ENCODE data around the gene LRRC52. TPM values are rescaled to one million over a fixed set of nuclear protein-coding genes. Genes with fewer than 3 reads are reported as not detected.

Gene LRRC52
- total and polyA plus RNA-seq, 2 of the 8 experiments (the other 6 are each of a cell fraction or from before 2014, with no cell fraction given): 0.05 TPM; not detected in 1

- Histone ChIP-seq H2BK120ac (replicated peaks; ENCODE audit: low read depth, low read length) (no peak overlapping the region), H2BK15ac (ENCODE audit: low read length) (no peak overlapping the region), H2AFZ (ENCODE audit: low read length) (no peak overlapping the region), H3K14ac (ENCODE audit: insufficient read length) (no peak overlapping the region), H3K79me2 (ENCODE audit: control insufficient read depth in 1 of 2, insufficient read depth in 2 of 2, low read length in 2 of 2) (no peaks in the 10 kb centered on the region), H3K18ac (ENCODE audit: extremely low read depth, low read length) (no peak overlapping the region), H3K56ac (replicated peaks; ENCODE audit: insufficient read length, low read depth, low read length) (no peak overlapping the region), H3K23me2 (ENCODE audit: low read depth, low read length) (no peaks in the 10 kb centered on the region), H2BK20ac (ENCODE audit: low read length) (no peak overlapping the region), H3K23ac (ENCODE audit: insufficient read length) (no peak overlapping the region), H2BK5ac (ENCODE audit: low read depth, low read length) (no peak overlapping the region), H3K27ac (ENCODE audit: low read depth, low read length) (no peak overlapping the region), H4K5ac (ENCODE audit: insufficient read length, low read depth, low read length) (no peak overlapping the region), H3K4me3 (ENCODE audit: extremely low read depth in 1 of 4, insufficient read depth in 2 of 4, low read depth in 3 of 4, low read length in 4 of 4) (no peak overlapping the region), H4K91ac (replicated peaks; ENCODE audit: insufficient read length, low read length) (no peak overlapping the region), H2AK5ac (ENCODE audit: low read depth, low read length) (no peak overlapping the region), H3K9me3 (ENCODE audit: insufficient read depth in 2 of 2, low read depth in 1 of 2, low read length in 1 of 2) (no peaks in the 10 kb centered on the region), H3K4ac (replicated peaks; ENCODE audit: insufficient read length, low read depth, low read length) (no peak overlapping the region), H3K36me3 (ENCODE audit: control insufficient read depth in 2 of 4, insufficient read depth in 4 of 4, low read length in 3 of 4) (no peaks in the 10 kb centered on the region), H2BK12ac (ENCODE audit: low read depth, low read length) (no peak overlapping the region), H4K8ac (ENCODE audit: extremely low read depth, insufficient read depth, low read length) (no peak overlapping the region), H3K9ac (replicated peaks in 1 of 4; ENCODE audit: extremely low read depth in 1 of 4, low read depth in 3 of 4, low read length in 3 of 4) (no peak overlapping the region), H3K4me1 (replicated peaks in 1 of 4; ENCODE audit: control insufficient read depth in 3 of 4, insufficient read depth in 4 of 4, low read length in 3 of 4) (no peaks in the 10 kb centered on the region), H3K4me2 (ENCODE audit: insufficient read depth in 1 of 2, low read depth in 2 of 2, low read length in 2 of 2) (no peak overlapping the region), H3K27me3 (replicated peaks in 1 of 4; ENCODE audit: control insufficient read depth in 3 of 4, extremely low read depth in 1 of 4, insufficient read depth in 3 of 4, low read length in 3 of 4) (no peaks in the 10 kb centered on the region), H3K79me1 (ENCODE audit: low read depth, low read length) (no peaks in the 10 kb centered on the region), H4K20me1 (replicated peaks in 1 of 2; ENCODE audit: control insufficient read depth in 1 of 2, insufficient read depth in 2 of 2, low read length in 2 of 2) (no peaks in the 10 kb centered on the region)
- 92% methylated on average over 25 of the region's 25 CpGs; no CpG with 5 or more reads in 1 of the 2 experiments for WGBS, 2 experiments (ENCODE audit: extremely low coverage in 1 of 2, insufficient coverage in 1 of 2, insufficient read length in 1 of 2, insufficient replicate concordance in 2 of 2, low coverage in 1 of 2, low lambda C conversion rate in 2 of 2, missing lambda C conversion rate in 1 of 2)
- TF ChIP-seq RAD21 (IDR thresholded peaks at IDR 0.05 in 1 of 2, conservative IDR thresholded peaks at IDR 0.05 in 1 of 2; ENCODE audit: low read depth in 2 of 2, low read length in 2 of 2) (no peak), HDAC6 (IDR thresholded peaks at IDR 0.05; ENCODE audit: low read depth, low read length) (no peak), RXRA (IDR thresholded peaks at IDR 0.05; ENCODE audit: insufficient read depth, low read depth, low read length) (no peak), SRF (IDR thresholded peaks at IDR 0.05; ENCODE audit: low read depth, low read length) (no peak), KDM5A (IDR thresholded peaks at IDR 0.05; ENCODE audit: low read length) (no peak), ZNF274 (IDR thresholded peaks at IDR 0.05; ENCODE audit: borderline replicate concordance, extremely low read depth, low read length) (no peak), TAF7 (optimal IDR thresholded peaks at IDR 0.05; ENCODE audit: borderline replicate concordance, low read depth, low read length) (no peak), EZH2 (IDR thresholded peaks at IDR 0.05; ENCODE audit: low read depth, low read length, severe bottlenecking) (no peak), MAFK (IDR thresholded peaks at IDR 0.05; ENCODE audit: low read depth, low read length) (no peak), POLR2A (IDR thresholded peaks at IDR 0.05; ENCODE audit: control extremely low read depth in 1 of 2, low read depth in 2 of 2, low read length in 2 of 2) (no peak), GABPA (IDR thresholded peaks at IDR 0.05; ENCODE audit: borderline replicate concordance, insufficient read depth, low read length) (no peak), CBX5 (IDR thresholded peaks at IDR 0.05; ENCODE audit: low read depth, low read length) (no peak)
- ChIA-PET POLR2A (ENCODE audit: partially characterized antibody) (interaction anchor here (1.0 kb wide), 1 partner anchor 38 kb away, joined by 3 read pairs; the partner anchor contains the start of gene LRRC52), CTCF (ENCODE audit: partially characterized antibody) (no interaction called here)
- DNase-seq (ENCODE audit: low read depth in 1 of 2, low spot score in 2 of 2) (no peak), FAIRE-seq (no peak)
Measured at GRCh38 chr1:165581926-165582325, 38.1 kb downstream of the LRRC52 start.
